CD4-positive, alpha-beta T cell treated with Interleukin-1 beta for 1 hour (primary cell): Measurements from ENCODE around the gene C22orf39.

Experiments used
- DNase-seq, 2 donors: peaks; one replicate each; pipeline ENCODE4 v3.0.0-alpha.2; 2020 to 2022

The C22orf39 gene

GRCh38 chr22:19424186-19424500 lies 23.4 kb downstream of the C22orf39 start:
- DNase-seq = no peak

- no peak for DNase-seq
Measured at GRCh38 chr22:19422440-19423301, 24.8 kb downstream of the C22orf39 start.

GRCh38 chr22:19420321-19420720 lies 27.2 kb downstream of the C22orf39 start:
- no peak for DNase-seq

GRCh38 chr22:19419464-19420178 lies 27.9 kb downstream of the C22orf39 start:
- DNase-seq = peak; percentile 49 to 70

GRCh38 chr22:19419086-19419463 lies 28.4 kb downstream of the C22orf39 start:
- no peak for DNase-seq

- no peak for DNase-seq
Measured at GRCh38 chr22:19412923-19413322, 34.6 kb downstream of the C22orf39 start.

- DNase-seq = no peak
Measured at GRCh38 chr22:19412478-19412877, 35.0 kb downstream of the C22orf39 start.

- DNase-seq = no peak
Measured at GRCh38 chr22:19411690-19412045, 35.8 kb downstream of the C22orf39 start.

GRCh38 chr22:19410941-19411689 lies 36.4 kb downstream of the C22orf39 start:
- no peak for DNase-seq

GRCh38 chr22:19407649-19408606 lies 39.6 kb downstream of the C22orf39 start:
- DNase-seq = no peak

GRCh38 chr22:19406846-19407245 lies 40.7 kb downstream of the C22orf39 start:
- no peak for DNase-seq

- DNase-seq = no peak
Measured at GRCh38 chr22:19406281-19406811, 41.2 kb downstream of the C22orf39 start.

GRCh38 chr22:19405652-19406051 lies 41.9 kb downstream of the C22orf39 start:
- DNase-seq = no peak

- no peak for DNase-seq
Measured at GRCh38 chr22:19405133-19405532, 42.4 kb downstream of the C22orf39 start.

GRCh38 chr22:19404676-19405075 lies 42.8 kb downstream of the C22orf39 start:
- no peak for DNase-seq

GRCh38 chr22:19402642-19403191 lies 44.8 kb downstream of the C22orf39 start:
- DNase-seq = no peak

GRCh38 chr22:19401483-19401882 lies 46.0 kb downstream of the C22orf39 start:
- DNase-seq = no peak

GRCh38 chr22:19400881-19401280 lies 46.6 kb downstream of the C22orf39 start:
- no peak for DNase-seq

- no peak for DNase-seq
Measured at GRCh38 chr22:19398652-19399051, 48.9 kb downstream of the C22orf39 start.

- DNase-seq = no peak
Measured at GRCh38 chr22:19398206-19398605, 49.3 kb downstream of the C22orf39 start.

- no peak for DNase-seq
Measured at GRCh38 chr22:19397734-19398104, 49.8 kb downstream of the C22orf39 start.
